Stimulated activated naive CD8-positive, alpha-beta T cell treated with anti-CD3 and anti-CD28 coated beads, Interleukin-15, amount 100 ng/mL, for 72 hours (primary cell): ENCODE data around the gene DENND2C.

ENCODE experiments used
- ATAC-seq: fragments of 150-1000 bp; cut with Tn5 transposase; 2 replicates; pipeline ENCODE4 v1.10.0; 2021; ENCODE audit warnings: mild to moderate bottlenecking, moderate library complexity
- DNase-seq, 2 donors: peaks; one replicate each; pipeline ENCODE4 v3.0.0; 2021 to 2022
- H3K27ac Mint-ChIP-seq, 2 donors: one replicate each; pipeline ENCODE4 v1.8.0; 2022; ENCODE audit warnings: mild to moderate bottlenecking in 2 of 2, mixed read lengths in 2 of 2, moderate library complexity in 2 of 2
- H3K27me3 Mint-ChIP-seq: one replicate; pipeline ENCODE4 v1.8.0; 2022; ENCODE audit warnings: mixed read lengths
- H3K4me1 Mint-ChIP-seq: one replicate; pipeline ENCODE4 v1.8.0; 2022; ENCODE audit warnings: mild to moderate bottlenecking, mixed read lengths
- H3K4me3 Mint-ChIP-seq, 2 donors: one replicate each; pipeline ENCODE4 v1.8.0; 2022; ENCODE audit warnings: mild to moderate bottlenecking in 2 of 2, mixed read lengths in 2 of 2, moderate library complexity in 1 of 2
- H3K9me3 Mint-ChIP-seq, 2 donors: one replicate each; pipeline ENCODE4 v1.8.0; 2022; ENCODE audit warnings: mixed read lengths in 2 of 2

The DENND2C gene

DNA sequence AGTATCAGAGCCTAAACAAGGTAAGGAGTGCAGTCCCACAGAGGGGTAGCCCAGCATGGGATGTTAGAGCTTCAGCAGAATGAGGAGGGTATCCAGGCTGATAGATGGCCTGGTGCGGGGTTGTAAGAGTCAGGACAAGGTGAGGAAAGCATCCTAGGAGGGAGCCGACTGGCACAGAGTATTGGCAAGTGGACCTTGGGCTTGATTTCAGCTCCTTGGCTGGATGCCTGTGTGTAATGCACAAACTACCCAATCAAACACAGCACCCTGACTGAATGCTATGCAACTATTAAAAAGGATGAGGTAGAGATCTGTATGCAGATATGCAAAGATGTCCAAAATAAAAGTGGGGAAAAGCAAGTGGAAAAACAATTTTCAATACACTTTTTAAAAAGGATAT lies 18.0 kb downstream of the DENND2C start:
- H3K9me3 Mint-ChIP-seq = no peaks in the 10 kb centered on the region
- DNase-seq (no peak), ATAC-seq (no peak)
- no peak overlapping the region for H3K4me3 Mint-ChIP-seq
- no peaks in the 10 kb centered on the region for H3K27me3 Mint-ChIP-seq
- H3K27ac Mint-ChIP-seq = no peak overlapping the region
- H3K4me1 Mint-ChIP-seq = no peaks in the 10 kb centered on the region

DNA sequence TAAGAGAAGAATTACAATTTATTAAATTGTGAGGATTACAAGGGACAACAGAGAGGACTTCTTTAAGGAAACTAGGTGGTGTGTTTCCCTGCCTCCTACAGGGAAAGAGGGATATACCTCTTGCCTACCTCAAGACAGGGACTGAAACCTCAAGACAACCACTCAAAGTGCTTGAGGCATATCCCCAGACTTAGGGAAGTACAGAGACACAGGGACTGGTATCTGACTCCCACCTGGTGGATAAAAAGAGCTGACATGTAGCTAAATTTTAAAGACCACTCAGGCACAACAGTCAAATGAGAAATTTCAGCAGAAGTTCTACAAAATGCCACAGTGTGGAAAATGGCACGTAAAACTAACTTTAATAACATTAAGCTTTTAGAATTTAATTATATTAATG lies 21.3 kb downstream of the DENND2C start:
- Mint-ChIP-seq H3K4me1 (no peaks in the 10 kb centered on the region), H3K27ac (no peak overlapping the region)

DNA sequence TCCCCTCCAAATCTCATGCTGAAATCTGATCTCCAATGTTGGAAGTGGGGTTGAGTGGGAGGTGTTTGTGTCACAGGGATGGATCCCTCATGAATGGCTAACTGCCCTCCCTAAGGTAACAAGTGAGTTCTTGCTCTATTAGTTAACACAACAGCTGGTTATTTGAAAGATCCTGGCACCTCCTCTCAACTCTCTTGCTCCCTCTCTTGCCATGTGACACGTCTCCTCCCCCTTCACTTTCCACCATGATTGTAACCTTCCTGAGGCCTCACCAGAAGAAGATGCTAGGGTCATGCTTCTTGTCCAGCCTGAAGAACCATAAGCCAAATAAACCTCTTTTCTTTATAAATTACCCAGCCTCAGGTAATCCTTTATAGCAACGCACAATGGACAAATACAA lies 28.5 kb downstream of the DENND2C start:
- H3K27ac Mint-ChIP-seq = no peak overlapping the region
- H3K27me3 Mint-ChIP-seq = no peaks in the 10 kb centered on the region
- H3K4me3 Mint-ChIP-seq = no peak overlapping the region
- no peaks in the 10 kb centered on the region for H3K4me1 Mint-ChIP-seq
- no peak for ATAC-seq
- no peak for DNase-seq
- no peaks in the 10 kb centered on the region for H3K9me3 Mint-ChIP-seq

More for the DNA sequence above, 21.3 kb downstream of the DENND2C start:
- ATAC-seq = no peak
- Mint-ChIP-seq H3K27me3 (no peaks in the 10 kb centered on the region), H3K4me3 (no peak overlapping the region), H3K9me3 (no peaks in the 10 kb centered on the region)
- DNase-seq = no peak

DNA sequence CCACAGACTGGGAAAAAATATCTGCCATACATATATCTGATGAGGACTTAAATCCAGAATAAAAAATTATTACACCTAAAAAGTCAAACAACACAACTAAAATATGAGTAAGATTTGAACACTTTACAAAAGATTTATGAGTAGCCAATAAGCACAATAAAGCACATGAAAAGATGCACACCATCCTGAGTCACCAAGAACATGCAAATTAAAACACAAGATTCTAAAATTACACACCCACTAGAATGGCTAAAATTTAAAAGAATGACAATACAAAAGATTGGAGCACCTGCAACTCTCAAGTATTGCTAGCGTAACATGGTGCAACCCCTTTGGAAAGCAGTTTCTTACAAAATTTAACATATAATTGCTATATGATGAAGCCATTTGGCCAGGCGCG lies 30.9 kb downstream of the DENND2C start:
- H3K9me3 Mint-ChIP-seq = no peaks in the 10 kb centered on the region
- no peaks in the 10 kb centered on the region for H3K27me3 Mint-ChIP-seq
- no peak for DNase-seq
- H3K27ac Mint-ChIP-seq = no peak overlapping the region
- no peak for ATAC-seq
- H3K4me1 Mint-ChIP-seq = no peaks in the 10 kb centered on the region
- no peak overlapping the region for H3K4me3 Mint-ChIP-seq

DNA sequence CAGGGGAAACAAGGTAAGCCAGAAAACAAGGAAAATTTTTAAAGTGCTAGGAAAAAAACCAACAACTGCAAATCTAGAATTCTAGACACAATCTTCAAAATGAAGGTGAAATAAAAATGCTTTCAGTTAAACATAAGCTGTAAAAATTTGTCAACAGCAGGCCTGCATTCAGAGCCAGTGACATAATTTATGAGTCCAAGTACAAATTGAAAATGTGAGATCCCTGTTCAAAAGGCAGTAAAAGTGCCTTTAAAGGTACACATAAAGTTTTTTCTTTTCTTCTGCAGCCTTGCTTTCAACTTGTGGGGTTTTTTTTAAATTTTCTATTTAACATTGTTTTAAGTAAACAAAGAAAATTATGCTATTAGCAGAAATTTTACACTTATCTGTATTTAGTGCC lies 37.4 kb downstream of the DENND2C start:
- Mint-ChIP-seq H3K9me3 (peaks cover 0 to 5% of the 10 kb centered on the region in 2 donors), H3K4me1 (no peaks in the 10 kb centered on the region), H3K27ac (no peak overlapping the region), H3K4me3 (no peak overlapping the region), H3K27me3 (peaks cover 16% of the 10 kb centered on the region)
- no peak for ATAC-seq
- DNase-seq = no peak

DNA sequence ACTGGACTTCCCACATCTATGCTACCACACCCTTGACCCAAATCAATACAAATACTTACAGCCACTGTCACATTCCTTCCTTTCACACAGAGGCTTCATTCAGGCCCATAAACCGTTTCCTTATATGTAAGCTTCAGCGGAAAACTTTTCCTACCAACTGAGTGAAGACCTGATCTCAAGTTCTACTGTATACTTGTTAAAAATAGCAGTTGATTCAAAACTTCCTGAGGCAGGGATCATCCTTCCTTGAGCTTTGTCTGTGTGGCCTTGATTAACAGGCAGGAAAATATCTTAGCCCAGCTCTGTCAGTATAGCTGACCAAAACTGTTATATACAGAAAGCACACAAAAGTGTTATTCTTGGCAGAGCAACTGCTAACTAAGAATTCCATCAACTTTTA lies 42.7 kb downstream of the DENND2C start:
- no peak overlapping the region for H3K27ac Mint-ChIP-seq
- H3K4me3 Mint-ChIP-seq = no peak overlapping the region
- ATAC-seq (no peak), DNase-seq (no peak)
- peaks cover 16% of the 10 kb centered on the region for H3K27me3 Mint-ChIP-seq
- no peaks in the 10 kb centered on the region for H3K4me1 Mint-ChIP-seq
- H3K9me3 Mint-ChIP-seq = peaks cover 0 to 3% of the 10 kb centered on the region in 2 donors

DNA sequence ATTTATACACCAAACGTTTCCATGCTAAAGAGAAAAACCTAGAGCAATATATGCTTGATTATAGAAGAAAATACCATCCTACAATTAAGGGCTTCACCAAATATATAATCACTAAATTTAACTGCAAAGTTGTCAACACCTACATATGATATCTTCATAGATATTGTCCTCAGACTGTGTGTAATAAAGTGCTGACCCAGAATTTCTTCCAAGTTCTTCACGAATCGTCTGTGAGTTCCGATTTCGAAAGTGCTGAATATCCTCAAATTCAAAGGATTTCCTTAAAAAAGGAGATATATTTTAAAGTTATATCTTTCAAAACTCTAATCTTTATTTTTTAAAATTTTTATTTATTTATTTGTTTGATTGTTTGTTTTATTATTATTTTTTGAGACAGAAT lies 46.5 kb downstream of the DENND2C start:
- ATAC-seq (no peak), DNase-seq (no peak)
- Mint-ChIP-seq H3K4me1 (no peaks in the 10 kb centered on the region), H3K4me3 (no peak overlapping the region), H3K27ac (no peak overlapping the region), H3K9me3 (no peaks in the 10 kb centered on the region), H3K27me3 (peaks cover 11% of the 10 kb centered on the region)

DNA sequence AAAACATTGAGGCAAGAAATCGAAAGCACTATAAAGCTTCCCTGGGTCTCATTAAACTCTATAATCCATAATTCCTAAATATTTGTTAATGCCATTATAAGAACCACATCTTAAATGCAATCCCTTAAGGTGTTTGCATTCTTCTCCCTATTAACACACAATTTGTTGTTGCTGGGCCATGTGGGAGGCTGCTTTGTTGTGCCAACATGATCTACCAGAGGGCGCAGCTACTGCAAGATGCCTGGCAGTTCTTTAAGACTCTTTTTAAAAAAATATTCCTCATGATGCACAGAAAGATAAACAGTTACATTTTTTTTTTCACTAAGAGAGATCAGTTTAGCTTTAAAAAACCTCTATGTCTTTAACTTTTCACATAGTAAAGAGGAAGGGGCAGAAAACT lies 49.4 kb downstream of the DENND2C start:
- H3K27me3 Mint-ChIP-seq = peaks cover 11% of the 10 kb centered on the region
- no peak overlapping the region for H3K4me3 Mint-ChIP-seq
- H3K9me3 Mint-ChIP-seq = no peaks in the 10 kb centered on the region

DNA sequence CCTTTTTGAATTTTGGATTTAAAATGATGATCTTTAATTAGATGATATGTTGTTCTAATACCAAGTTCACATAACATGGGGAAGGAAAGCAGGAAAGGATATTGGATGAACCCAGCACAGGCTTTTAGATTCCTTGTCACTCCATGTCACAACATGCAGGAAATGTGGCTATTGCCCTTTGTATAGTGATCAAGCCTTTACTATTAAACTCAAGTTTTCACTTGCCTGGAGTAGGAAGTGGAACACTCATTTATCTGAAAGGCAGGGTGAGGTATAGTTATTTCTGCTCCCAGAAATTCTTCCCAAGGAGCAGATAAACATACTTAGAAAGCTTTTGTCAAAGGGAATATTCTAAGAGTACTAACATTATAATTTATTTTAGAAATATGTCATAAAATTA lies 51.2 kb downstream of the DENND2C start:
- Mint-ChIP-seq H3K27ac (no peak overlapping the region), H3K27me3 (peaks cover 11% of the 10 kb centered on the region), H3K4me3 (no peak overlapping the region), H3K9me3 (no peaks in the 10 kb centered on the region), H3K4me1 (no peaks in the 10 kb centered on the region)
- DNase-seq (no peak), ATAC-seq (no peak)

More for the DNA sequence above, 49.4 kb downstream of the DENND2C start:
- no peak for DNase-seq
- Mint-ChIP-seq H3K4me1 (no peaks in the 10 kb centered on the region), H3K27ac (no peak overlapping the region)
- ATAC-seq = no peak

DNA sequence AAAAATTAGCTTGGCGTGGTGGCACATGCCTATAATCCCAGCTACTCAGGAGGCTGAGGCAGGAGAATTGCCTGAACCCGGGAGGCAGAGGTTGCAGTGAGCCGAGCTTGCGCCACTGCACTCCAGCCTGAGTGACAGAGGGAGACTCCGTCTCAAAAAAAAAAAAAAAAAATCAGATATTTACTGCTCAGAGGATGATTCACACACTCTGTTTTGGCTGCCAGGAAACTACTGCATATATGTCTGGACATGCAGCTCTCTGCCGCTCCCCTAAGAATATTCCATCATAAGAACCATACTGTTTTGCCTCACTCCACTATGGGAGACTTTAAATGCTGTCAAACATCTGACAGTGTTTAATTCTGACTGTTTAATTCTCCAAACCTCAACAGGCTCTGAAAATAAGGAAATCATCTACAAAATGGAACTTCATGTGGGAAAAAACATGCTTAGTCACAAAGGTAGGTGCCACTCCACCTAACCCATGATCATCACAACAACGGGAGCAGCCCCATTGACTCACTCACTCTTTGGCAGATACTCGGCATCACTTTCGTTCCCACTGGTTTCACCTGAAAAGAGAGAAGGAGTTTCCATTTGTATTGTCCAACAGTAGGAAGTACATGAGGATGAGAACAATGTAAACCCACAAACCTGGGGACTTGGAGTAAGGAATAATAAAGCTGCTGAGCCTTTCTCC lies 59.2 kb downstream of the DENND2C start:
- H3K27ac Mint-ChIP-seq = no peak overlapping the region
- H3K27me3 Mint-ChIP-seq = no peaks in the 10 kb centered on the region
- H3K9me3 Mint-ChIP-seq = no peaks in the 10 kb centered on the region
- H3K4me1 Mint-ChIP-seq = no peaks in the 10 kb centered on the region
- ATAC-seq = no peak
- no peak overlapping the region for H3K4me3 Mint-ChIP-seq
- DNase-seq = no peak

DNA sequence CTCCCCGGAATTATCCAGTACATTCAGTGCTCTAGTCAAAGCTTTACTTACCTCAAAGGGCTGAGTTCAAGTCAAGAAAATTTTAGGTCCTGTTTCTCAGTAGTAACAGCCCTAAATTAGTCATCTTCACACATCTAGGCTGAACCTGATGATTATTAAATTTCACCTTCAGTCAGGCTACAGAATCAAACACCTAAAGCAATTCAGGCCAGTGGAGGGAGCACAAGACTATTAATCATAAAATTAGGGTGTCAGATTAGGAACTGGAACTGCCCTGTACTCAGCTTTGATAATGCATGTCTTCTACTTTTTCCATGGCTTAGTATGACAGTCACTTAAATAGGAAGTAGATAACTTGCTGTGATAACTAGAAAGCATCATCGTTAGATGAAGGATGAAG lies 60.0 kb downstream of the DENND2C start:
- ATAC-seq (no peak), DNase-seq (no peak)
- H3K27ac Mint-ChIP-seq = no peak overlapping the region
- H3K9me3 Mint-ChIP-seq = no peaks in the 10 kb centered on the region
- no peaks in the 10 kb centered on the region for H3K4me1 Mint-ChIP-seq
- no peaks in the 10 kb centered on the region for H3K27me3 Mint-ChIP-seq
- H3K4me3 Mint-ChIP-seq = no peak overlapping the region

DNA sequence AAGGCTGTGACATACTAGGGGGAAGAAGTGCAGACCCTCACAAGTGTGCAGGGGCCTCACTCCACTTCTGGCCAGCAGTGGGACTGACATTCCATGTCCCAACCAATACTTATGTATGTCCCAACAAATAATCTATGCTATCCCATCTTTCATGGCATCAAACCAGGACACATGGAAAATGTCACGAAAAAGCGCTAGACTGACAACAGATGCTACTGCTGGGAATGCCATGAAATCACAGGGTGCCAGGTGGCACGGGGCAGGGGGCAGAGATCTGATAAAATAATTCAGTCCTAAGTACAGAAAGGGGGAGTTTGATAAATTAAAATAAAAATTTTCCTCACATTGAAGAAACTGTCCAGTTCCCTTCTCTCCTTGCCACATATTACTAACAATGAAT lies 60.8 kb downstream of the DENND2C start:
- Mint-ChIP-seq H3K4me3 (no peak overlapping the region), H3K27me3 (no peaks in the 10 kb centered on the region), H3K27ac (no peak overlapping the region), H3K4me1 (no peaks in the 10 kb centered on the region), H3K9me3 (no peaks in the 10 kb centered on the region)
- ATAC-seq (no peak), DNase-seq (no peak)

DNA sequence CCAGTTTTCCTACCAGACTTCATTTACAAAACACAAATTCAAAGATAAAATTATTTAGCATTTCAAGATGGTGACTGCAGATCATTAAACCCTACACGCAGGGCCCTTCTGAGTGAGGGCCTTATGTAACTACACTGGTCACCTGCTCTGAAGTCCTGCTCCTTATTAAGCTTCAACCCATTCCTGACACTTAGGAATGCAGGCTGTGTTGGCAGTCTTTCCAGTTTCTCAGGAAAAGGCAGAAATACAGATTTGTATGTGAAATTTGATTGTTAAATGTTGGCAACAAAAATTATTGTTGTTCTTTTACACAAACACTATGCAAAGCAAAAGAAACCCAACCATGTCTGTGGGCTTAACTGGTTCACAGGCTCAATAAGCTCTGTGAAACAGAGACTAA lies 62.6 kb downstream of the DENND2C start:
- no peak overlapping the region for H3K27ac Mint-ChIP-seq
- DNase-seq = no peak
- no peak overlapping the region for H3K4me3 Mint-ChIP-seq
- ATAC-seq = no peak
- H3K4me1 Mint-ChIP-seq = no peaks in the 10 kb centered on the region
- no peaks in the 10 kb centered on the region for H3K9me3 Mint-ChIP-seq
- H3K27me3 Mint-ChIP-seq = no peaks in the 10 kb centered on the region

DNA sequence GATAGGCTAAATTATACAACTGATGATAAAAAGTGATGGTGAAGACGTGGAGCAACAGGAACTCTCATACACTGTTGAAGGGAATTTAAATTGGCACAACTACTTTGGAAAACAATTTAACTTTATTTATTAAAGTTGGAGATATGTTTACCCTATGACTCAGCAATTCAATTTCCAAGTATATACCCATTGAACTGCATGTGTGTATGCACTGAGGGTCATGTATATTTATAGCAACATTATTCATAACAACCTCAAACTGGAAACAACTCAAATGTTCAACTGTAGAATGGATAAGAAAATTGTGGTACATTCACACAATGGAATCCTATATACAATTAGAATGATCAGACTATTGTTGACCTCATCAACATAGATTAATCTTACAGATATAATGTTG lies 71.9 kb downstream of the DENND2C start:
- Mint-ChIP-seq H3K27ac (no peak overlapping the region), H3K4me3 (no peak overlapping the region), H3K27me3 (no peaks in the 10 kb centered on the region), H3K4me1 (no peaks in the 10 kb centered on the region), H3K9me3 (no peaks in the 10 kb centered on the region)
- no peak for ATAC-seq
- no peak for DNase-seq

DNA sequence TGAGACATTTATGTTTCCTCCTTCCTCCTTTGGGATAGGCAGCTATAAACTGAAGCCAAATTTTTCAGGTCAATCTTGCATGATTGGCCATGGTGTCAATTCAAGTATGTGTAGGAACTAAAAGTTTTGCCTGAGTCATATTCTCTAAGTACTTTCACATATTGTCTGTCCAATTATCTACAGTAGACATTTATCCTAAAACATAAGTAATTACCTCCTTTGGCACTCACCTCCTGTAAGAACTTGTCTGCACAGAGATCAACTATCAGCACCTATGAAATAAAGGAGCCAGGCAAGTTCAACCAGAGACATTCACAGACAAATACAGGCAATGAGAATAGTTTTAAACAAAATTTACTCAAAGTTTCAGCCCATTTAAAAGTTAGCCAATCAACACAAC lies 74.2 kb downstream of the DENND2C start:
- Mint-ChIP-seq H3K27ac (no peak overlapping the region), H3K9me3 (no peaks in the 10 kb centered on the region), H3K4me3 (no peak overlapping the region), H3K27me3 (no peaks in the 10 kb centered on the region), H3K4me1 (no peaks in the 10 kb centered on the region)
- ATAC-seq = no peak
- DNase-seq = no peak

DNA sequence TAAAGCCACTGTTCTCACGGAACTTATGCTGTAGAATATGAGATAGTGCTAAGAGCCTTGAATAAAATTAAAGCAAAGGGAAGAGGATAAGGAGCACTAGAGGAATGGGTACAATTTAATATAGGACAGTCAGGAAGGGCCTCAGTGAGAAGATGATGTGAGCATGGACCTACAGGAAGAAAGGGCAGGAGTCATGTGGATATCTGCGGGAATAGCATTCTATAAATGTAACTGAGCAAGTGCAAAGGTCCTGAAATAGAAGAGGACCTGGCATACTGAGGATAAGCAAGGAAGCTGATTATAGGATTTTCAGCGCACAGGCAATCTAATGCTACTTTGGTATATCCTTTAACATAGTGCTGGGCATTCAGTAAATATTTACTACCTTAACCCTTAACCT lies 75.8 kb downstream of the DENND2C start:
- Mint-ChIP-seq H3K27me3 (no peaks in the 10 kb centered on the region), H3K9me3 (no peaks in the 10 kb centered on the region), H3K27ac (no peak overlapping the region), H3K4me3 (no peak overlapping the region), H3K4me1 (no peaks in the 10 kb centered on the region)
- ATAC-seq (no peak), DNase-seq (no peak)

DNA sequence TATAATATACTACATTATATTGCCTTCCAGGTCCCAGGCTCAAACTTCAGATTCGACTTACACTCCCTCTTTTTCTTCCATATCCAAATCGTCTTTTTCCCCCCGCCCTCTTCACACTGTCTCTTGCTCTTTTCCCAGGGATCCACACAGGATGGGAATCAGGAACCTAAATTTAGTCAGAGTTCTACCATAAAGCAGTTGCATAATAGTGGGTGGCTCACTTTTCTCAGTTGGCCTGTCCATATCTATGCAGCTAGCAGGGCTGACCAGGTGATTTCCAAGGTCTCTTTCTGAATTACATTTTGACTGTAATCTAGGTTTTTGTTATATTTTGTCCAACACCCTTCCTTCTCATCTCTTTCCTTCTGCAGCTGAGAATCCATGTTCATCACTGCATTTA lies 80.7 kb downstream of the DENND2C start:
- DNase-seq (no peak), ATAC-seq (no peak)
- Mint-ChIP-seq H3K27ac (peak overlapping the region in 1 of 2 donors; percentile 41), H3K27me3 (no peaks in the 10 kb centered on the region), H3K4me1 (no peaks in the 10 kb centered on the region), H3K4me3 (no peak overlapping the region), H3K9me3 (no peaks in the 10 kb centered on the region)
